Loucy (cell line): ENCODE results near the gene MGA.

Source experiments
- EZH2phosphoT487 ChIP-seq: fragments of 200-600 bp; IDR thresholded peaks from 2 replicates; pipeline ENCODE4 v1.6.1; 2018; ENCODE audit warnings: antibody characterized with exemption, mild to moderate bottlenecking, moderate library complexity, borderline replicate concordance
- TF ChIP-seq, protein P1 (sequence below): fragments of 200-600 bp; sonication (generic); conservative IDR thresholded peaks from 2 replicates; pipeline ENCODE4 v1.5.1; 2014; ENCODE audit warnings: mild to moderate bottlenecking, antibody characterized with exemption, low read length

DNA sequence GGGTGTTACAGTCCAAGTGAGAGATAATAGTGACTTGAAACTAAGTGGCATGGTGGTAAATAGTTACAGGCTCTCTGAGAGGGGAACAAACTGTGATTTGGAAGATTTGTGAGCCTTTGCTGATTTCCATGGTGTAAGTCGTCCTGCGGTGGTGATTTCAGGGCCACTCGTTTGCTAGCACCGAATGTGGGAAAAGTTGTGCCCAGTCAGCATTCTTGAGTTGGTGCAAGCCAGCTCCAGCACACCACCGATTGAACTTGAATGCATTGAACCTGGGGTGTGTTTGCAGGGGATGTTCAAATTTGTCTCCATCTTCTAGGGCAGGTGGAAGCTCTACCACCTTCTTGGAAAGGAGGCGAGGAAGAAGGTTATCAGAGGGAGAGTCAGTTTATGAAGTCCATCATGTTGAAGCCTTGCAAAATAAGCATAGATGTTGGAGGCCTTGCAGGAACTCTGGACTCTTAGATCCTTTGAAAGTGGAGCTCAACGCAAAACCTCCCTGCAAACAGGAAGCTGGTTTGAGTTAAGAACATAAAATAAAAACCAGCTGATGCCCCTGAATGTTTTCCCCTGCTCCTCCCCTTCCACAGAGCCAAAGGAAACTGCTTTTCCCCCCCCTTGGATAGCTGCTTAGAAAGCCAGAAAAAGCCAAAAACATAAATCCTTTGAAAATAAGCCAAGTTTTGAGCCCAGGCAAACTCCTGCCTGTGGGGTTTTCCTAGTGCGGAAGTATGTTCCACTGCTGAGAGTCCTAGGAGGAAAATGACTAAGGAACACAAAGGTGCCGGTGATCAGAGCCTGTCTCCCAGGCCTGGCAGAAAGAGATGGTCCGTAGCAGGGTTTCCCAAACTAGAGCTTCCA is 136.0 kb downstream of the MGA start:
- TF ChIP-seq, protein P1, sequence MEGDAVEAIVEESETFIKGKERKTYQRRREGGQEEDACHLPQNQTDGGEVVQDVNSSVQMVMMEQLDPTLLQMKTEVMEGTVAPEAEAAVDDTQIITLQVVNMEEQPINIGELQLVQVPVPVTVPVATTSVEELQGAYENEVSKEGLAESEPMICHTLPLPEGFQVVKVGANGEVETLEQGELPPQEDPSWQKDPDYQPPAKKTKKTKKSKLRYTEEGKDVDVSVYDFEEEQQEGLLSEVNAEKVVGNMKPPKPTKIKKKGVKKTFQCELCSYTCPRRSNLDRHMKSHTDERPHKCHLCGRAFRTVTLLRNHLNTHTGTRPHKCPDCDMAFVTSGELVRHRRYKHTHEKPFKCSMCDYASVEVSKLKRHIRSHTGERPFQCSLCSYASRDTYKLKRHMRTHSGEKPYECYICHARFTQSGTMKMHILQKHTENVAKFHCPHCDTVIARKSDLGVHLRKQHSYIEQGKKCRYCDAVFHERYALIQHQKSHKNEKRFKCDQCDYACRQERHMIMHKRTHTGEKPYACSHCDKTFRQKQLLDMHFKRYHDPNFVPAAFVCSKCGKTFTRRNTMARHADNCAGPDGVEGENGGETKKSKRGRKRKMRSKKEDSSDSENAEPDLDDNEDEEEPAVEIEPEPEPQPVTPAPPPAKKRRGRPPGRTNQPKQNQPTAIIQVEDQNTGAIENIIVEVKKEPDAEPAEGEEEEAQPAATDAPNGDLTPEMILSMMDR, result no peak
- no peak for TF ChIP-seq EZH2phosphoT487
